Esophagus (tissue), 2 donors: ENCODE data around the gene MED29. TPM values are rescaled to one million over a fixed set of nuclear protein-coding genes. Genes with fewer than 3 reads are reported as not detected.

Source experiments
- H3K27ac ChIP-seq, 2 donors: one replicate each; pipeline ENCODE4 v1.5.1; 2013; ENCODE audit warnings: low read depth in 2 of 2, mild to moderate bottlenecking in 2 of 2, inconsistent platforms in 1 of 2, low read length in 1 of 2, moderate library complexity in 1 of 2
- H3K27me3 ChIP-seq, 2 donors: one replicate each; pipeline ENCODE4 v1.6.1; 2013; ENCODE audit warnings: low read length in 2 of 2, control low read depth in 1 of 2, mild to moderate bottlenecking in 1 of 2; ENCODE audit not compliant: insufficient read depth in 2 of 2, control insufficient read depth in 1 of 2
- H3K36me3 ChIP-seq, 2 donors: one replicate each; pipeline ENCODE4 v1.6.1; 2013; ENCODE audit warnings: low read length in 1 of 2; ENCODE audit not compliant: control insufficient read depth in 2 of 2, insufficient read depth in 2 of 2
- H3K4me1 ChIP-seq, 2 donors: one replicate each; pipeline ENCODE4 v1.6.1; 2013; ENCODE audit warnings: low read length in 1 of 2; ENCODE audit not compliant: control insufficient read depth in 2 of 2, insufficient read depth in 2 of 2
- H3K4me3 ChIP-seq, 2 donors: one replicate each; pipeline ENCODE4 v1.5.1; 2013; ENCODE audit warnings: low read length in 2 of 2, mild to moderate bottlenecking in 2 of 2, low read depth in 1 of 2, moderate library complexity in 1 of 2
- H3K9me3 ChIP-seq, 2 donors: one replicate each; pipeline ENCODE4 v1.6.1; 2013; ENCODE audit warnings: mild to moderate bottlenecking in 2 of 2, low read depth in 1 of 2, low read length in 1 of 2, moderate library complexity in 1 of 2; ENCODE audit not compliant: control insufficient read depth in 2 of 2, insufficient read depth in 1 of 2
- WGBS, 2 donors: extraction: QIAGEN DNeasy Blood & Tissue Kit; methylation state at CpG; one replicate each; pipeline ENCODE4 v1.1.7; 2013; 5-methylcytosine and 5-hydroxymethylcytosine counted together
- polyA plus RNA-seq, 2 donors: library from polyadenylated mRNA; stranded (reverse); fragments of 200-250 nt; gene quantifications; one replicate each; pipeline ENCODE4 v1.2.3, GENCODE V29; 2013
- donor health status: healthy with polysubstance abuse.
- donor health status: Bipolar disorder and iron deficiency.

Gene MED29
- polyA plus RNA-seq, 2 donors, result 15.6 to 22.7 TPM

DNA sequence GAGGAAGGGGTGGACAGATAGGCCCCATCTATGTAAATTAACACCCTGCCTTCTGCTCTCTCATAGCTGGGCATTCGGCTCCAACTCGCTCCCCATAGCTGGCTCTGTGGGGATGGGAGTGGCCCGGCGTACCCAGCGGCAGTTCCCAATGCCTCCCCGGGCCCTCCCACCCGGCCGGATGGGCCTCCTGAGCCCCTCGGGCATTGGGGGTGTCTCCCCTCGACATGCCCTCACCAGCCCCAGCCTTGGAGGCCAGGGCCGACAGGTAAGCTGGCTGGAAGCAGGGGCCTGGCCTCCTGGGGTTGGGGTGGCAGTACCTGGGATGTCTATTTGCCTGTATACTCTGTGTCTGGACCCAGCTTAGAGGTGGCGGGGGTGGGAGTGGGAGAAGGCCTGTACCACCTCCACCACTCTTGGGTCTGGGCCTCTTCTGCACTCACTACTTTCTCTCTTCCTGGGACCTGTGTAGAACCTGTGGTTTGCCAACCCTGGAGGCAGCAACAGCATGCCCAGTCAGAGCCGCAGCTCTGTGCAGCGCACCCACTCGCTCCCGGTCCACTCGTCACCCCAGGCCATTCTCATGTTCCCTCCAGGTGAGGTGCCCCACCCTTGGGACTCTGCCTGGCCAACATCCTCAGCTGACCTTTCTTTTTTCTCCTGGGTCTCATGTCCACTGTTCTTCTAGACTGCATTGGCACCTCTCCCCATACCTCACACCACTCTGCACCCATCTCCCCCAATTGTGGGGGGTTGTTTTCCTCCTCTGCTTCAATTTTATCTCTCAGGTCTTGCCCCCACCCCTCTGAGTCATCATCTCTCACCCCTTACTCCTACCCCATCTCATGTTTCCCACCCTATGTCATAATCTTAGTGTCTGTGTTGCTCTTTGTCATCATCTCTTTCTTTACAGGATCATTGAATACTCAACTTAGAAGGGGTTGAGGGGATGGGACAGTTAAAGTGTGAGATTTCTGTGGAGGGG, 10.4 kb upstream of the MED29 start:
- WGBS, 2 donors, result 88% methylated on average over 17 of the region's 17 CpGs
- H3K27me3 ChIP-seq, result no peaks in the 10 kb centered on the region
- H3K27ac ChIP-seq, result no peak overlapping the region
- H3K36me3 ChIP-seq, result peaks cover 23 to 72% of the 10 kb centered on the region in 2 donors
- H3K4me1 ChIP-seq, result no peaks in the 10 kb centered on the region
- H3K4me3 ChIP-seq, result no peak overlapping the region
- no peaks in the 10 kb centered on the region for H3K9me3 ChIP-seq

DNA sequence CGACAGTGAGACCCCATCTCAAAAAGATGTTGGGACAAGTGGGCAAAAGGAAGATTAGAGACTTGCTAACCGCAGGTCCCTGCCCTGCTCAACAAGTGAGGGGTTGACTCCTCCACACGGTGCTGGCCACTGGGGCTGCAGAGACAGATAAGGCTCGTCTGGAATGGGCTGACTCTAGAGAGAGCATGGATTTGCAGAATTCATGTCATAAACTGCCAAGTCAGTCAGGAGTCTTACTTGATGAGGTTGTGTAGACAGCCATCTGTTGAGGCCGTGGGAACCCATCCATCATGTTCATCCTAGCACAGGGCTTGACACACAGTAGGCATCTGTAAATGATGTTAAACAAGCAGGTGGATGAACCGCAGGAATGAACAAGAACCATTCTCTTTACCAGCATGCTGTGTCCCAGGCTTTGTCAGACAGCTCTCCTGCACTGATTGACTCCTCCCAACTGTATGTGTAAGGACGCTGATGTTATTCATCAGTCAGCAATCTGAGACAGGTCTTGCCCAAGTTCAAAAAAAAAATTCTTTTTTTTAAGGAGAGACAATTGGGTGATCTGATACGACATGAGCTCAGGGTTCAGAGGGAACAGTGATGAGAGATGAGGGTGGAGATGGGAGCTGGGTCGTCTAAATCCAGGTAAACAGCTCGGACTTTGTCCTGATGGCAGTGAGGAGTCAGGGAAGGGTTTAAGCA, 9.1 kb upstream of the MED29 start:
- Histone ChIP-seq H3K27me3 (no peaks in the 10 kb centered on the region), H3K36me3 (peaks cover 23 to 74% of the 10 kb centered on the region in 2 donors), H3K4me1 (no peaks in the 10 kb centered on the region), H3K9me3 (no peaks in the 10 kb centered on the region), H3K4me3 (no peak overlapping the region), H3K27ac (no peak overlapping the region)
- WGBS, 2 donors, result 75 to 77% methylated on average over 10 of the region's 10 CpGs

DNA sequence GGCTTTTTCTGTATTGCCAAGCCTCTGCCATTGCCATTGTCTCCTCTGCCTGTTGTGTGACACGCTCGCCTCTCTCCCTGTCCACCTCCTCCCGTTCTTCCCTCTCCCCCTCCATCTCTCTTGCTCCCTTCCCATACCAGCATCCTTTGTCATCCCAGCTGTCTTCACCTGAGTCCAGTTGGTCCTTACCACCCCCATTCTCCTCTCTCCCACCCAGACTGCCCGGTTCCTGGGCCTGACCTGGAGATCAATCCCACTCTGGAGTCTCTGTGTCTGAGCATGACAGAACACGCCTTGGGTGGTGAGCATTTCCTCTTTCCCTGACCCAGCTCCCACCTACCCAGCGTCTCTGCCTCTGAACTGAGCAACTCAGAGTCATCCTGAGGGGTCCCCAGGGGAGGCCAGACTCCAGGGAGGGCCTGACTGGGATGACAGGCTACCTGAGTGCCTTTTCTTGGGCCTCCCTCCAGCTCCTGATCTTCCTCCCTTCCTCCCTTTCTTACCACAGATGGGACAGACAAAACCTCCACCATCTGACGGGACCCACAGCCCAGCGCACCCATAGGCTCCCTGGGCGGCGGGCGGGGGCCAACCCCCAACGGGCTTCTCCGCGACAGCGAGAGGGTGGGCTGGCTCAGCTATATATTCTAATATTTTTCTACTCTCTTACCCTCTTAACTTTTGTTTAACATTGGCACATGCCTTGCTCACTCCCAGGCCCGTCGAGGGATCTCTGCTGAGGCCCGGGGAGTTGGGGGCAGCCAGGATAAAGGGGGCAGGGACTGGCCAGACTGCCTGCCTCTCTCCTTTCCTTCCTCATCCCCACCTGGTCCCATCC, 8.0 kb upstream of the MED29 start:
- WGBS, 2 donors, result 86 to 88% methylated on average over 17 to 18 of the region's 18 CpGs
- Histone ChIP-seq H3K4me3 (no peak overlapping the region), H3K9me3 (no peaks in the 10 kb centered on the region), H3K4me1 (no peaks in the 10 kb centered on the region), H3K27me3 (no peaks in the 10 kb centered on the region), H3K27ac (no peak overlapping the region), H3K36me3 (peaks cover 19 to 65% of the 10 kb centered on the region in 2 donors)

DNA sequence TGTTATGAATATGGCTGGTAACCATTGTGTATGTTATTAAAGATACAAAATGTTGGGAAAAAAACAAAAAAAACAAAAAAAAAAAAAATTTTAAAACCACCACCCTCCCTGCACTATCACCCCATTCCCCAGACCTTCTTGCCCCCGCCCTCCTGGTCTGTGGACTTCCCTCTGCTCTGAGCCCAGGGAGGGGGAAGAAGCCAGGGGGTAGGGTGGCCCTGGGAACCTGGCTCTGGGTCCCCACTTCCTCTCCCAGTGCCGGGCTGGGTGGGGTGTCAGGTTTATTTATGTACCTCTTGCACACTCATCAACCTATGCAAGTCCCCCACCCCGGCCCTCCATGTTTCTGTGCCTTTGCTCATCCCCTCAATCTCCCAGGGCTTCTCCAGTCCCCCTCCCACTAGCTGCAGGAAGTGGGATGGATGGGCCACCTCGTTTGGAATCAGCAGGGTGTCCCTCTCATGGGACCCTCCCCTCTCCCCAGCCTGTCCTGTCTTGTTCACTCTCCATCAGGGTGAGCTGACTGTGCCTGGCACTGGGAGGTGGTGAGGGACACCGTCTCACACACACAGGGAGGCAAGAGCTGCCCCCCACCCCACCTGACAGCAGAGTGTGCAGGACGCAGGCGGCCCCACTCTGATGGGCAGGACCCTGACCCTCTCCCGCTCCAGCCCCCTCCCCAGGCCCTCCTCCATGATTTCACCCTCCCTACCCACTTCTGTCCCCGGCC, 6.2 kb upstream of the MED29 start:
- no peak overlapping the region for H3K27ac ChIP-seq
- WGBS, 2 donors, result 65 to 74% methylated on average over 9 of the region's 9 CpGs
- no peaks in the 10 kb centered on the region for H3K27me3 ChIP-seq
- peaks cover 17 to 61% of the 10 kb centered on the region in 2 donors for H3K36me3 ChIP-seq
- H3K9me3 ChIP-seq, result no peaks in the 10 kb centered on the region
- no peak overlapping the region for H3K4me3 ChIP-seq
- H3K4me1 ChIP-seq, result peaks cover 0 to 6% of the 10 kb centered on the region in 2 donors

DNA sequence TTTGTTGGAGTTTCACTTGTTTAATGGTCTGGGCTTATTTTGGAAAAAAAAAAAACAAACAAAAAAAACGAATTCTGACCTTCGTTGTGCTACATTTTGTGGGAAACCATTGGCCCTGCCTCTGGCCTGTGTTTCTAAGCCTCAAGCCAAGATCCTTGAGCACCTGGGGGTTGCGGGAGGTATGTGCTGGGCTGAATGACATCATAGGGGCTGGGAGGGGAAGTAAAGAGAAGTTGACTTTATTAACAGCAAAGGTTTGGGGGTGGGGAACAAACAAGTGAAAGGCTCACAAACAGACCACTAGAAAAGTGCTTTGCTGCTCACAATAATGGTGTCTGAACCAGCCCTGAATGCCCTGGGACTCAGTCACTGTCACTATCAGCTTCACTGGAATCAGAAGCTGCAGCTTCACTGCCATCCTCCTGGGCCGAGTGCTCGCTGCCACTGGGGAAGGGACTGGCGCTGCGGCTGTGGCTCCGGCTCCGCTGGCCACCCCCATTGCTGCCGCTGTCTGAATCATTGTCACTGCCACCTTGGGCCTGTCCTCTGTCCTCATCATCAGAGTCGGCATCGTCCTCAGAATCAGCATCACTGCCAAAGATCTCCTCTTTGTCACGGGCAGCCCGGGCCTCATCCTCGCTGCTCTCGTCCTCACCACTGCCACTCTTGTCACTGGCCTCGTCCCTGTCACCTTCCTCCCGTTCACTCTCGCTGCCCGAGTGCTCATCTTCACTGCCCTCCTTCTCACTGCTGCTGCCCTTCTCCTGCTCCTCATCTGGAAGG, 5.4 kb upstream of the MED29 start:
- no peaks in the 10 kb centered on the region for H3K27me3 ChIP-seq

DNA sequence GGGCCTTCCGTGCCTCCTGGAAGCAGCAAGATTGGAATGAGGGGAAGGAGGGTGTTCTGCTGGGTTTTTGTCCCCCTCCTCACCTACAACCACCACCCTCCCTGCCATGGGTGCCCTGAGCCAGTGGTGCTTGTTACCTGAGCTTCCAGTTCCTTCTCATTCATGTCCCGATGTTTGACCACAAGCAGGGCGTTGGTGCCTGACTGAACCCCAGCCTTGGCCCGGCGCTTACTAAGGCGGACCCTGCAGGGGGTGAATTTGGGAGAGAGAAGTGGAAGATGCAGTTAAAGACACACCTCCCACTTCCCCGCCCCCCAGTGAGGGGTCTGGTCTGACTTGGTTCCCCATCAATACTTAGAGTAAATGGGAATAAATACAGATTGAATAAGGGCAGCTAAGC, 4.6 kb upstream of the MED29 start:
- Histone ChIP-seq H3K36me3 (peaks cover 8 to 47% of the 10 kb centered on the region in 2 donors), H3K4me1 (peaks cover 0 to 6% of the 10 kb centered on the region in 2 donors), H3K4me3 (no peak overlapping the region), H3K9me3 (no peaks in the 10 kb centered on the region), H3K27me3 (no peaks in the 10 kb centered on the region), H3K27ac (no peak overlapping the region)
- WGBS, 2 donors, result 84 to 86% methylated on average over 7 of the region's 7 CpGs

More for the DNA sequence above, 5.4 kb upstream of the MED29 start:
- peaks cover 0 to 6% of the 10 kb centered on the region in 2 donors for H3K4me1 ChIP-seq
- no peak overlapping the region for H3K4me3 ChIP-seq
- H3K27ac ChIP-seq, result no peak overlapping the region
- peaks cover 12 to 53% of the 10 kb centered on the region in 2 donors for H3K36me3 ChIP-seq
- no peaks in the 10 kb centered on the region for H3K9me3 ChIP-seq
- WGBS, 2 donors, result 81 to 82% methylated on average over 20 of the region's 20 CpGs

DNA sequence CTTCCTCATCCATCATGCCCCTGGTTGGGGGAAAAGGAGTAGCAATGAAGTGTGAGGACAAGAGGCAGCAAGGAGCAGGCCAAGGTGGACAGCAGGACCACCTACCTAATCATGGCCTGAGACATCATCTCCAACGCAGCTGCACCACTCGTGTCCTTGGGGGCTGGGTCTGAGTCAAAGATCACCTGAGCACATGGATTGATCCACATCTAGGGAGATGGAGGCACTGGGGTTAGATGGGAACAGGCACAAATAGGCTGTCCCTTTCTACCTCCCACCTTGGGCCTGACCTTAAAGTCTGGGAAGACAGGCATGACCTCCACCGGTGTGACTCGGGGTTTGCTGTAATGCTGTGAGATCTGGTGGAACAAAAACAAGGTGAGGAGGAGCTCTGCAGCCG, 2.5 kb upstream of the MED29 start:
- WGBS, 2 donors, result 79 to 91% methylated on average over 5 of the region's 5 CpGs
- peak overlapping the region in 1 of 2 donors; percentile 8 for H3K27ac ChIP-seq

DNA sequence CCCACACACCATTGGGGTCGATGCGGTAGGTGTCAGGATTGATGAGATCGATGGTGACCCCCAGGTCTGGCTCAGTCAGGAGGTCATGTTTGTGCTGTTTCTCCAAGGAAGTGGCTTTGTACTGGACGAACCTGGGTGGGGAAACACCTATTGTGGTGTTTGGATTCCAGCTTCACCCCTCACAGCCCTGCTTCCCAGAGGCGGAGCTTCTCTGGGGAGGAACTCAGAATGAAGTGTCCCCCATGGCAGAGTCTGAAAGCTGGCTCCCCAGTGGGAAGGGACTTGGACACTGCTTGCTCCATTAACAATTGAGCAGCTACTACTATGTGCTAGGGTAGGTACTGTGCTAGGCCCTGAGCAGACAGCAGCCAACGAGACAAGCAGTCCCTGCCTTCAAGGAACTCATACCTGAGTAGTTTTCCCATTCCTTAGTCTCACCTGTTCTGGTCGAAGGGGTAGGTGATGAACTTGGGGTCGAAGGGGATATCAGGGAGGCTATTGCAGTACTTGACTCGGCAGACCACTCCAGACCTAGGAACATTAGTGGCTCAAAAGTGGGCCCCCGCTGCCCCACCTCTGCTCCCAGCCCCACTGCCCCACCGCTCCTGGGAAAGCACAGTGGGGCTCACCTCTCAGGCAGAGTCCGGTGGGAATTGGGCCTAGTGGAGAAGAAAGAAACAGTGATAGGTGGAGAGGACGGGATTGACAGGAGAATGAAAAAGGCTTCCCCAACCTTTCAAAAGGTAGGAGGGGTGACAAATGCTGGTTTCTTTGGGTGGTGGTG, 1.4 kb upstream of the MED29 start:
- WGBS, 2 donors, result 56 to 63% methylated on average over 13 of the region's 13 CpGs
- H3K27ac ChIP-seq, result peak overlapping the region; percentile 97 to 98
- H3K9me3 ChIP-seq, result no peaks in the 10 kb centered on the region
- H3K4me3 ChIP-seq, result peak overlapping the region; percentile 82 to 84
- peaks cover 0 to 9% of the 10 kb centered on the region in 2 donors for H3K4me1 ChIP-seq
- H3K27me3 ChIP-seq, result no peaks in the 10 kb centered on the region
- H3K36me3 ChIP-seq, result peaks cover 4 to 37% of the 10 kb centered on the region in 2 donors

More for the DNA sequence above, 2.5 kb upstream of the MED29 start:
- no peak overlapping the region for H3K4me3 ChIP-seq
- peaks cover 0 to 9% of the 10 kb centered on the region in 2 donors for H3K4me1 ChIP-seq
- peaks cover 5 to 37% of the 10 kb centered on the region in 2 donors for H3K36me3 ChIP-seq
- no peaks in the 10 kb centered on the region for H3K9me3 ChIP-seq
- no peaks in the 10 kb centered on the region for H3K27me3 ChIP-seq
